Measurements from ENCODE around the gene IL31RA. TPM values are rescaled to one million over a fixed set of nuclear protein-coding genes. Genes with fewer than 3 reads are reported as not detected.

IL31RA gene
- polyA plus RNA-seq, 2 of the 4 experiments (the other 2 are of a cell fraction), result 0.94 to 2.0 TPM

- WGBS (ENCODE audit: missing lambda C conversion rate), result 82% methylated on average over 6 of the region's 6 CpGs
- DNase-seq (ENCODE audit: low read depth in 1 of 2, low spot score in 1 of 2) (no peak), FAIRE-seq (no peak), ATAC-seq (peak; percentile 67 to 76; a peak in 3 of 6 replicates)
- H3K4me2 ChIP-seq, result peak overlapping the region; percentile 7; the same call in 1 of the 3 replicates
- CTCF ChIA-PET, result interaction anchor here (0.6 kb wide), 1 partner anchor 858 kb away, joined by 3 read pairs; no protein-coding TSS in a partner anchor
- POLR2A ChIA-PET, result no interaction called here
- no peaks in the 10 kb centered on the region for H3K9me3 ChIP-seq
- peaks cover 26% of the 10 kb centered on the region for H3K4me1 ChIP-seq
- TF ChIP-seq FOSL2 (IDR thresholded peaks at IDR 0.05) (no peak), FOSL2 (CRISPR knock-in tag; IDR thresholded peaks at IDR 0.05) (peak; percentile 26; the same call in 1 of the 2 replicates), MAFK (IDR thresholded peaks at IDR 0.05; ENCODE audit: partially characterized antibody) (no peak)
- H3K4me3 ChIP-seq, result no peak overlapping the region
- peak overlapping the region in 1 of 2 experiments; percentile 5; a peak in 3 of 6 replicates for H3K27ac ChIP-seq
Observed at GRCh38 chr5:55899344-55899743, 48.2 kb downstream of the IL31RA start.

- Histone ChIP-seq H3K4me2 (no peak overlapping the region), H3K4me3 (no peak overlapping the region), H3K4me1 (peaks cover 26% of the 10 kb centered on the region), H3K9me3 (no peaks in the 10 kb centered on the region), H3K27ac (peak overlapping the region in 1 of 2 experiments; percentile 5; a peak in 2 of 6 replicates)
- no peak for ATAC-seq
- WGBS (ENCODE audit: missing lambda C conversion rate), result 91% methylated on average over 1 of the region's 1 CpG
- TF ChIP-seq PHF8 (IDR thresholded peaks at IDR 0.05; ENCODE audit: borderline replicate concordance, low read depth) (no peak), REST (IDR thresholded peaks at IDR 0.05) (no peak), POLR2AphosphoS2 (conservative IDR thresholded peaks at IDR 0.05; ENCODE audit: low read length) (no peak), NFE2L2 (conservative IDR thresholded peaks at IDR 0.05; ENCODE audit: low read length) (no peak), RARB (CRISPR knock-in tag; IDR thresholded peaks at IDR 0.05) (no peak), PBX3 (IDR thresholded peaks at IDR 0.05) (no peak), SMC3 (IDR thresholded peaks at IDR 0.05) (no peak), RCOR1 (IDR thresholded peaks at IDR 0.05; ENCODE audit: low read depth, low read length) (no peak), JUN (IDR thresholded peaks at IDR 0.05) (no peak), USF2 (IDR thresholded peaks at IDR 0.05) (no peak), HEYL (CRISPR knock-in tag; IDR thresholded peaks at IDR 0.05) (no peak), ESRRA (IDR thresholded peaks at IDR 0.05; ENCODE audit: borderline replicate concordance, low read length) (no peak), POLR2A (IDR thresholded peaks at IDR 0.05; ENCODE audit: low read length) (no peak), CEBPB (IDR thresholded peaks at IDR 0.05) (no peak), ZFP36 (IDR thresholded peaks at IDR 0.05; ENCODE audit: borderline replicate concordance, partially characterized antibody) (no peak), MAX (IDR thresholded peaks at IDR 0.05) (no peak), HMGXB4 (CRISPR knock-in tag; IDR thresholded peaks at IDR 0.05; ENCODE audit: borderline replicate concordance) (no peak)
- ChIA-PET CTCF (no interaction called here), POLR2A (no interaction called here)
- FAIRE-seq, result no peak
- DNase-seq (ENCODE audit: low read depth in 1 of 2, low spot score in 1 of 2), result no peak
Observed at GRCh38 chr5:55900068-55900467, 48.9 kb downstream of the IL31RA start.

All from A549 (cell line).